Mesenchymal stem cell (in vitro differentiated cells and primary cell): Measurements from ENCODE around the gene AGTR1. TPM values are rescaled to one million over a fixed set of nuclear protein-coding genes. Genes with fewer than 3 reads are reported as not detected.

Experiments used
- DNase-seq: peaks from one replicate; pipeline ENCODE4 v3.0.0-alpha.2; 2013
- H2AFZ ChIP-seq: one replicate; pipeline ENCODE4 v1.6.1; 2013; ENCODE audit warnings: low read depth, mild to moderate bottlenecking, control low read depth, inconsistent platforms, low read length, moderate library complexity
- H2AK5ac ChIP-seq: 2 replicates; pipeline ENCODE4 v1.6.1; 2013; ENCODE audit warnings: low read length, moderate library complexity, mild to moderate bottlenecking, inconsistent platforms; ENCODE audit not compliant: severe bottlenecking
- H2BK120ac ChIP-seq: one replicate; pipeline ENCODE4 v1.6.1; 2013; ENCODE audit warnings: low read depth, mild to moderate bottlenecking, inconsistent platforms, low read length, moderate library complexity
- H2BK12ac ChIP-seq, 2 experiments: one replicate each; pipeline ENCODE4 v1.6.1; 2013; ENCODE audit warnings: inconsistent platforms in 2 of 2, low read length in 2 of 2, mild to moderate bottlenecking in 2 of 2, moderate library complexity in 2 of 2, control low read depth in 1 of 2
- H2BK15ac ChIP-seq: one replicate; pipeline ENCODE4 v1.6.1; 2013; ENCODE audit warnings: mild to moderate bottlenecking, low read depth, inconsistent platforms; ENCODE audit not compliant: poor library complexity, severe bottlenecking
- H2BK5ac ChIP-seq: 2 replicates; pipeline ENCODE4 v1.6.1; 2013; ENCODE audit warnings: low read depth, mild to moderate bottlenecking, low read length, control low read depth, inconsistent platforms; ENCODE audit not compliant: poor library complexity, severe bottlenecking
- H3K14ac ChIP-seq, 2 experiments: one replicate each; pipeline ENCODE4 v1.6.1; 2013; ENCODE audit warnings: inconsistent platforms in 2 of 2, low read length in 2 of 2, control low read depth in 1 of 2, mild to moderate bottlenecking in 1 of 2, moderate library complexity in 1 of 2
- H3K18ac ChIP-seq, 2 experiments: one replicate each; pipeline ENCODE4 v1.6.1; 2013; ENCODE audit warnings: inconsistent platforms in 2 of 2, low read length in 2 of 2, control low read depth in 1 of 2, low read depth in 1 of 2, mild to moderate bottlenecking in 1 of 2
- H3K23ac ChIP-seq, 2 experiments: one replicate each; pipeline ENCODE4 v1.6.1; 2013; ENCODE audit warnings: inconsistent platforms in 2 of 2, low read length in 2 of 2, mild to moderate bottlenecking in 2 of 2, moderate library complexity in 2 of 2, control low read depth in 1 of 2
- H3K27ac ChIP-seq: 2 replicates; pipeline ENCODE4 v1.5.1; 2013; ENCODE audit warnings: mild to moderate bottlenecking, moderate library complexity, low read length, control low read depth, inconsistent platforms; ENCODE audit not compliant: poor library complexity, severe bottlenecking
- H3K27me3 ChIP-seq, 2 experiments: 2 replicates each; pipeline versions ENCODE4 v1.6.1 to v1.7.0; 2013; ENCODE audit warnings: low read length in 2 of 2, mild to moderate bottlenecking in 2 of 2, moderate library complexity in 2 of 2, control low read depth in 1 of 2, inconsistent platforms in 1 of 2; ENCODE audit not compliant: control insufficient read depth in 1 of 2, insufficient read depth in 1 of 2
- H3K36me3 ChIP-seq, 2 experiments: 2 replicates each; pipeline versions ENCODE4 v1.6.1 to v1.7.0; 2013; ENCODE audit warnings: low read length in 2 of 2, control low read depth in 1 of 2, inconsistent platforms in 1 of 2, low read depth in 1 of 2, mild to moderate bottlenecking in 1 of 2; ENCODE audit not compliant: insufficient read depth in 2 of 2, control insufficient read depth in 1 of 2
- H3K4ac ChIP-seq, 2 experiments: one replicate each; pipeline ENCODE4 v1.6.1; 2013; ENCODE audit warnings: inconsistent platforms in 2 of 2, low read length in 2 of 2, mild to moderate bottlenecking in 2 of 2, moderate library complexity in 2 of 2, control low read depth in 1 of 2, low read depth in 1 of 2
- H3K4me1 ChIP-seq: 2 replicates; pipeline ENCODE4 v1.6.1; 2013; ENCODE audit warnings: low read depth, low read length, control low read depth; ENCODE audit not compliant: control insufficient read depth, insufficient read depth
- H3K4me2 ChIP-seq: 2 replicates; pipeline ENCODE4 v1.6.1; 2013; ENCODE audit warnings: low read length, mild to moderate bottlenecking, inconsistent platforms; ENCODE audit not compliant: poor library complexity, severe bottlenecking
- H3K4me3 ChIP-seq, 2 experiments: 2 replicates each; pipeline versions ENCODE4 v1.5.1 to v1.7.0; 2013; ENCODE audit warnings: low read length in 2 of 2, mild to moderate bottlenecking in 2 of 2, control low read depth in 1 of 2, low read depth in 1 of 2; ENCODE audit not compliant: insufficient read depth in 1 of 2
- H3K79me1 ChIP-seq: replicated peaks from 2 replicates; pipeline ENCODE4 v1.6.1; 2013; ENCODE audit warnings: mild to moderate bottlenecking, control low read depth, low read length, inconsistent platforms; ENCODE audit not compliant: poor library complexity, severe bottlenecking
- H3K9ac ChIP-seq: 2 replicates; pipeline ENCODE4 v1.7.0; 2013; ENCODE audit warnings: mild to moderate bottlenecking, low read length, moderate library complexity
- H3K9me3 ChIP-seq: 2 replicates; pipeline ENCODE4 v1.7.0; 2013; ENCODE audit warnings: mild to moderate bottlenecking, low read length; ENCODE audit not compliant: control insufficient read depth
- H4K8ac ChIP-seq: one replicate; pipeline ENCODE4 v1.6.1; 2013; ENCODE audit warnings: inconsistent platforms, mild to moderate bottlenecking, low read length, moderate library complexity
- H4K91ac ChIP-seq: one replicate; pipeline ENCODE4 v1.6.1; 2013; ENCODE audit warnings: mild to moderate bottlenecking, low read length, inconsistent platforms
- WGBS: methylation state at CpG from one replicate; pipeline ENCODE4 v1.1.7; 2013; ENCODE audit warnings: mixed read lengths; 5-methylcytosine and 5-hydroxymethylcytosine counted together
- polyA plus RNA-seq, 2 experiments: library from polyadenylated mRNA; stranded (reverse); fragments of 200-250 nt; gene quantifications; one replicate each; pipeline ENCODE4 v1.2.3, GENCODE V29; 2013

AGTR1 gene
- polyA plus RNA-seq (2013, experiment 1 of 2) = 0.87 TPM
- 0.90 TPM for polyA plus RNA-seq (2013, experiment 2 of 2)

DNA sequence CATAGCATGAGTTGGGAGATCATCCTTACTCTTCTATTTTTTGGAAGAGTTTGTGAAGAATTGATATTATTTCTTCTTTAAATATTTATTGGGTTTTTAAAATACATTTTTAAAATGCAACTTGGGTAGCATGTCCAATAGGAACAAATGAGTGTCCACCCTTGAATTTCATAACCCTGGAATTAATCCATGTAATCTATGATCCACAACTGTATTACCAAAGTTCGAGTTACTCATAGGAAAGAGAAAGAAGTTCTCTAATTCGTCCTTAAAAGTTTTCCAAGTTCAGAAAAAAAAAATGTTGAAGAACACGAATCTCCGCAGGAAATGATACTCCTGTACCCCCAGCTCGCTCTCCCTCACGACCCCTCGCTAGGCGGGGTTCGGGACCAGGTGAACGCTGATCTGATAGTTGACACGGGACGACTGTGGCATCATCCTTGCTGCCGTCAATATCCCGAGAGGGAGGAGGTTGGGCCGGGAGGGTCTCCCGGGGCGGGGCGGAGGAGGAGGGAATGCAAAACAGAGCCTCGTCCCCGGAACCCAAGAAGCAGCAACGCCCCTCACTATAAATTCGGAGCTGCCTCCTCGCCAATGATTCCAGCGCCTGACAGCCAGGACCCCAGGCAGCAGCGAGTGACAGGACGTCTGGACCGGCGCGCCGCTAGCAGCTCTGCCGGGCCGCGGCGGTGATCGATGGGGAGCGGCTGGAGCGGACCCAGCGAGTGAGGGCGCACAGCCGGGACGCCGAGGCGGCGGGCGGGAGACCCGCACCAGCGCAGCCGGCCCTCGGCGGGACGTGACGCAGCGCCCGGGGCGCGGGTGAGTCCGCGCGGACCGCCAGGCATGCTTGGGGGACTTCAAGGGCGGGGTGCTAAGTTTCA lies at the start of gene AGTR1:
AGTR1 (plus strand) TSS at position 598 of the 884 bp plus-strand sequence. CDS start 43,133 bp downstream, outside the sequence.
- Histone ChIP-seq H3K4me1 (peaks cover 10% of the 10 kb centered on the region), H3K27me3 (peaks cover 0 to 4% of the 10 kb centered on the region in 2 experiments), H2AFZ (peak within 1 kb of the TSS; percentile 89), H3K9ac (peak within 1 kb of the TSS; percentile 93), H2AK5ac (no peak within 1 kb of the TSS), H4K8ac (peak within 1 kb of the TSS; percentile 90), H2BK5ac (no peak within 1 kb of the TSS), H3K4ac (no peak within 1 kb of the TSS), H2BK12ac (peak within 1 kb of the TSS; percentile 21 to 39), H4K91ac (no peak within 1 kb of the TSS), H3K36me3 (no peaks in the 10 kb centered on the region), H3K4me3 (peak within 1 kb of the TSS; percentile 81 to 87), H3K9me3 (no peaks in the 10 kb centered on the region), H3K4me2 (peak within 1 kb of the TSS; percentile 93), H3K79me1 (no peaks in the 10 kb centered on the region), H2BK120ac (no peak within 1 kb of the TSS), H3K27ac (no peak within 1 kb of the TSS), H3K18ac (peak within 1 kb of the TSS; percentile 39 to 82), H3K14ac (no peak within 1 kb of the TSS), H2BK15ac (no peak within 1 kb of the TSS), H3K23ac (no peak within 1 kb of the TSS)
- under 1% methylated on average over 41 of the region's 61 CpGs for WGBS
- peak; percentile 42 for DNase-seq

DNA sequence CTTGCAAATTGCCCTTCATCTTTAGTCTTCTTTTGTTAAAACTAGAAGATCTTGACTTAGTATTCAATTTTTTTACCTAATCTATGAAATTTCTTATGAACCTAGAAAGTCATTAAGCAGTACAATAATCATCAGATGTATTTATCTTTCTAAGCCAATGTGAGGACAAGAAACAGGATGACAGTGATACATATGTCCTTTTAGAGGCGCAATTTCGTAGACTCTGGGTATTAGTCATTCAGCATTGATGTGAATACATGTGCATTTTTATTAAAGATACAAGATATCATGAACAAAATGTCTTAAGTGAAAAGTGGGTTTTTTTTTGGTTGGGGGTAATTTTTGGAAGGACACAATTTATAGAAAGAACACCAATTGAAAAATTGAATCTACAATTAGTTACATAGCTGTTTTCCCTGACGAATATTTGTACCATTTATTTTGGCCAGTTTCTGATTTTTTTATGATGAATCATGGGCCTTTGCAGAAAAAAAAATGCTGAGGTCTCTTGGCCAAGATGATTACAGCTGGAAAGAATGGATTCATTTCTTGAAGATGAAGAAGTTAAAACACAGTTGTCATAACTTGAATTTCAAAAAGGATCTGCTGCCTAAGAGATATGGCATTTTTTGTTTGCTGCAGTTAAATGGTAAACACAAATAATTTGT lies 48.9 kb upstream of the AGTR1 start:
- DNase-seq = peak; percentile 64

DNA sequence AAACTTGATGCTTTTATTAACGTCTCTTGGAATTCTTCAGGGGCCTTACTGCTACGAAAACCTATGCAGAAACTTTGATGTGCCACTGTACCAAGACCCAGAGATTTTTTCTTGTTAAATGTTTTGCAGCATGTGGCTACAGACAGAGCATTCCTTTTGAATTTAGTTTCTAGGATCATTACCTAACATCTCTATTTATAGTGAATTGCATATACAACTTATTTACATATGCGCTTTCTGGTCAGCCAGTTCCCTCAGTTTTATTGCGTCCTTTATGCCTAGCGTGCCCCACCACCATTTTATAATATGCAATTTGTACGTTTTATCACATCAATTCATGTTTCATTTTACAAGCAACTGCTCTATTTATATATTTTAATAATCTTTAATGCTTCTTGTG lies 46.2 kb upstream of the AGTR1 start:
- no peak overlapping the region for H4K8ac ChIP-seq
- no peak overlapping the region for H3K4me3 ChIP-seq
- H2AK5ac ChIP-seq = no peak overlapping the region
- no peak overlapping the region for H2BK5ac ChIP-seq
- H3K4me2 ChIP-seq = no peak overlapping the region
- no peak overlapping the region for H2BK120ac ChIP-seq
- H3K4me1 ChIP-seq = no peaks in the 10 kb centered on the region
- no peak overlapping the region for H3K18ac ChIP-seq
- no peaks in the 10 kb centered on the region for H3K36me3 ChIP-seq
- no peak overlapping the region for H2BK12ac ChIP-seq
- no peaks in the 10 kb centered on the region for H3K9me3 ChIP-seq
- no peak overlapping the region for H2BK15ac ChIP-seq
- no peak overlapping the region for H3K4ac ChIP-seq
- H3K14ac ChIP-seq = no peak overlapping the region
- no peaks in the 10 kb centered on the region for H3K27me3 ChIP-seq
- H4K91ac ChIP-seq = no peak overlapping the region
- no peak overlapping the region for H3K9ac ChIP-seq
- no peak overlapping the region for H2AFZ ChIP-seq
- 94% methylated on average over 5 of the region's 6 CpGs for WGBS
- DNase-seq = peak; percentile 15
- H3K27ac ChIP-seq = no peak overlapping the region
- H3K79me1 ChIP-seq = no peaks in the 10 kb centered on the region
- no peak overlapping the region for H3K23ac ChIP-seq

More for the DNA sequence above, 48.9 kb upstream of the AGTR1 start:
- no peaks in the 10 kb centered on the region for H3K79me1 ChIP-seq
- no peak overlapping the region for H2BK12ac ChIP-seq
- no peak overlapping the region for H2BK120ac ChIP-seq
- no peak overlapping the region for H3K4ac ChIP-seq
- no peak overlapping the region for H2BK15ac ChIP-seq
- no peaks in the 10 kb centered on the region for H3K4me1 ChIP-seq
- no peak overlapping the region for H3K4me3 ChIP-seq
- no peak overlapping the region for H2BK5ac ChIP-seq
- no peak overlapping the region for H3K27ac ChIP-seq
- WGBS = 7% methylated on average over 1 of the region's 3 CpGs
- H3K4me2 ChIP-seq = no peak overlapping the region
- no peak overlapping the region for H3K23ac ChIP-seq
- no peak overlapping the region for H2AK5ac ChIP-seq
- H2AFZ ChIP-seq = no peak overlapping the region
- H4K8ac ChIP-seq = no peak overlapping the region
- no peaks in the 10 kb centered on the region for H3K27me3 ChIP-seq
- peak overlapping the region; percentile 22 for H3K9ac ChIP-seq
- H3K36me3 ChIP-seq = no peaks in the 10 kb centered on the region
- no peak overlapping the region for H3K18ac ChIP-seq
- H3K9me3 ChIP-seq = no peaks in the 10 kb centered on the region
- H3K14ac ChIP-seq = no peak overlapping the region
- H4K91ac ChIP-seq = no peak overlapping the region

DNA sequence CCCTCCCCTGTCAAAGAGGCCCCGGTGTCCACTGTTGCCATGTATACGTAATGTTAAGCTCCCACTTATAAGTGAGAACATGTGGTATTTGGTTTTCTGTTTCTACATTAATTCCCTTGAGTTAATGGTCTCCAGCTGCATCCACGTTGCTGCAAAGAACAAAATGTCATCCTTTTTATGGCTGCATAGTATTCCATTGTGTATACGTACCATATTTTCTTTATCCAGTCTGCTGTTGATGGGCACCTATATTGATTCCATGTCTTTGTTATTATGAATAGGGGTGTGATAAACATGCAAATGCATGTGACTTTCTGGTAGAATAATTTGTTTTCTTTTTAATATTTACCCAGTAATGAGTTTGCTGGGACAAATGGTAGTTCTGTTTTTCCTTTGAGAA lies 43.3 kb upstream of the AGTR1 start:
- H3K9me3 ChIP-seq = no peaks in the 10 kb centered on the region
- H2BK120ac ChIP-seq = no peak overlapping the region
- H3K4ac ChIP-seq = no peak overlapping the region
- H3K27me3 ChIP-seq = no peaks in the 10 kb centered on the region
- H2AK5ac ChIP-seq = no peak overlapping the region
- no peak overlapping the region for H2AFZ ChIP-seq
- H2BK15ac ChIP-seq = no peak overlapping the region
- no peak overlapping the region for H3K23ac ChIP-seq
- H3K27ac ChIP-seq = no peak overlapping the region
- no peak overlapping the region for H3K4me3 ChIP-seq
- H3K36me3 ChIP-seq = no peaks in the 10 kb centered on the region
- H3K18ac ChIP-seq = no peak overlapping the region
- no peak overlapping the region for H2BK5ac ChIP-seq
- DNase-seq = no peak
- H4K91ac ChIP-seq = no peak overlapping the region
- WGBS = 75% methylated on average over 2 of the region's 4 CpGs
- H3K4me2 ChIP-seq = no peak overlapping the region
- H3K79me1 ChIP-seq = no peaks in the 10 kb centered on the region
- no peak overlapping the region for H3K9ac ChIP-seq
- no peak overlapping the region for H4K8ac ChIP-seq
- no peaks in the 10 kb centered on the region for H3K4me1 ChIP-seq
- H3K14ac ChIP-seq = no peak overlapping the region
- H2BK12ac ChIP-seq = no peak overlapping the region
